HEK293 (cell line): ENCODE measurements around the gene SENP2.
A peak's percentile ranks its signal among the peaks of the same experiment; 100 is the strongest.

ENCODE experiments used
- CTCF ChIA-PET: fragments of 350-600 bp; formaldehyde crosslinking; extraction: SDS; loops from one replicate; lab custom pipeline; 2021; ENCODE audit warnings: antibody characterized with exemption; lab: Yijun Ruan, JAX
- POLR2A ChIA-PET: fragments of 300-600 bp; formaldehyde crosslinking; extraction: SDS; loops from one replicate; lab custom pipeline; 2020; ENCODE audit warnings: antibody characterized with exemption, inconsistent platforms; lab: Yijun Ruan, JAX
- H3K27ac ChIP-seq: fragments of 200-500 bp; sonication (Bioruptor generic); 2 replicates; pipeline ENCODE4 v1.5.1; 2014; ENCODE audit warnings: low read depth, low read length, control low read depth, inconsistent platforms; ENCODE audit errors: extremely low read depth
- H3K36me3 ChIP-seq, 2 experiments: fragments of 200-500 bp in 1 of 2; sonication (Bioruptor generic) in 1 of 2; 1 replicate in 1 of 2; 2 replicates in 1 of 2; pipeline ENCODE4 v1.5.1; 2014 to 2017; ENCODE audit warnings: inconsistent platforms in 2 of 2, low read length in 2 of 2; ENCODE audit not compliant: control insufficient read depth in 2 of 2, insufficient read depth in 1 of 2
- H3K4me1 ChIP-seq: fragments of 200-500 bp; sonication (Bioruptor generic); 2 replicates; pipeline ENCODE4 v1.5.1; 2014; ENCODE audit warnings: mild to moderate bottlenecking, low read length, inconsistent platforms; ENCODE audit not compliant: control insufficient read depth, insufficient read depth
- H3K4me3 ChIP-seq: 2 replicates; pipeline ENCODE4 v1.5.1; 2011; ENCODE audit warnings: low read depth, mild to moderate bottlenecking, control low read depth, low read length, moderate library complexity
- H3K9me3 ChIP-seq: fragments of 200-500 bp; sonication (Bioruptor generic); 2 replicates; pipeline ENCODE4 v1.5.1; 2014; ENCODE audit warnings: low read depth, low read length, inconsistent platforms; ENCODE audit not compliant: control insufficient read depth, insufficient read depth
- ATF2 ChIP-seq: fragments of 450-650 bp; formaldehyde crosslinking; IDR thresholded peaks from 2 replicates; pipeline ENCODE4 v1.5.1; 2016; ENCODE audit warnings: missing biosample characterization, missing genetic modification characterization, low read depth
- CTCF ChIP-seq: fragments of 450-650 bp; formaldehyde crosslinking; IDR thresholded peaks from 2 replicates; pipeline ENCODE4 v1.5.1; 2016; ENCODE audit warnings: missing biosample characterization, missing genetic modification characterization
- MZF1 ChIP-seq: fragments of 450-650 bp; formaldehyde crosslinking; IDR thresholded peaks from 2 replicates; pipeline ENCODE4 v1.5.1; 2017; ENCODE audit warnings: missing biosample characterization, missing genetic modification characterization, borderline replicate concordance
- OVOL3 ChIP-seq: fragments of 450-650 bp; formaldehyde crosslinking; IDR thresholded peaks from 2 replicates; pipeline ENCODE4 v1.5.1; 2016; ENCODE audit warnings: missing biosample characterization, missing genetic modification characterization
- SCRT1 ChIP-seq: fragments of 450-650 bp; formaldehyde crosslinking; IDR thresholded peaks from 2 replicates; pipeline ENCODE4 v1.5.1; 2016; ENCODE audit warnings: missing biosample characterization, missing genetic modification characterization, borderline replicate concordance
- SCRT2 ChIP-seq: fragments of 450-650 bp; formaldehyde crosslinking; IDR thresholded peaks from 2 replicates; pipeline ENCODE4 v1.5.1; 2016; ENCODE audit warnings: missing biosample characterization, missing genetic modification characterization
- WT1 ChIP-seq: fragments of 450-650 bp; formaldehyde crosslinking; IDR thresholded peaks from 2 replicates; pipeline ENCODE4 v1.5.1; 2016; ENCODE audit warnings: missing biosample characterization, missing genetic modification characterization
- ZBTB48 ChIP-seq: fragments of 450-650 bp; formaldehyde crosslinking; IDR thresholded peaks from 2 replicates; pipeline ENCODE4 v1.5.1; 2016; ENCODE audit warnings: missing biosample characterization, missing genetic modification characterization
- ZBTB7A ChIP-seq: fragments of 450-650 bp; formaldehyde crosslinking; IDR thresholded peaks from 2 replicates; pipeline ENCODE4 v1.5.1; 2016; ENCODE audit warnings: low read depth, missing biosample characterization, missing genetic modification characterization
- ZEB2 ChIP-seq: fragments of 450-650 bp; formaldehyde crosslinking; IDR thresholded peaks from 2 replicates; pipeline ENCODE4 v1.5.1; 2016; ENCODE audit warnings: missing biosample characterization, missing genetic modification characterization
- ZFP37 ChIP-seq: fragments of 450-650 bp; formaldehyde crosslinking; IDR thresholded peaks from 2 replicates; pipeline ENCODE4 v1.5.1; 2016; ENCODE audit warnings: missing biosample characterization, missing genetic modification characterization
- ZNF10 ChIP-seq: fragments of 450-650 bp; formaldehyde crosslinking; IDR thresholded peaks from 2 replicates; pipeline ENCODE4 v1.5.1; 2017; ENCODE audit warnings: missing biosample characterization, missing genetic modification characterization
- ZNF138 ChIP-seq: fragments of 450-650 bp; formaldehyde crosslinking; IDR thresholded peaks from 2 replicates; pipeline ENCODE4 v1.5.1; 2016; ENCODE audit warnings: missing biosample characterization, missing genetic modification characterization, borderline replicate concordance
- ZNF19 ChIP-seq: fragments of 450-650 bp; formaldehyde crosslinking; IDR thresholded peaks from 2 replicates; pipeline ENCODE4; 2016; ENCODE audit warnings: missing biosample characterization, missing genetic modification characterization, low read depth
- ZNF2 ChIP-seq: fragments of 450-650 bp; formaldehyde crosslinking; IDR thresholded peaks from 2 replicates; pipeline ENCODE4 v1.5.1; 2016; ENCODE audit warnings: missing biosample characterization, missing genetic modification characterization
- ZNF223 ChIP-seq: fragments of 450-650 bp; formaldehyde crosslinking; IDR thresholded peaks from 2 replicates; pipeline ENCODE4 v1.5.1; 2016; ENCODE audit warnings: missing biosample characterization, missing genetic modification characterization
- ZNF23 ChIP-seq: fragments of 450-650 bp; formaldehyde crosslinking; IDR thresholded peaks from 2 replicates; pipeline ENCODE4 v1.5.1; 2016; ENCODE audit warnings: missing biosample characterization, missing genetic modification characterization, borderline replicate concordance
- ZNF404 ChIP-seq: fragments of 450-650 bp; formaldehyde crosslinking; IDR thresholded peaks from 2 replicates; pipeline ENCODE4 v1.5.1; 2017; ENCODE audit warnings: missing biosample characterization, missing genetic modification characterization
- ZNF449 ChIP-seq: fragments of 450-650 bp; formaldehyde crosslinking; IDR thresholded peaks from 2 replicates; pipeline ENCODE4 v1.5.1; 2017; ENCODE audit warnings: missing biosample characterization, mild to moderate bottlenecking, missing genetic modification characterization, moderate library complexity
- ZNF514 ChIP-seq: fragments of 450-650 bp; formaldehyde crosslinking; IDR thresholded peaks from 2 replicates; pipeline ENCODE4 v1.5.1; 2016; ENCODE audit warnings: missing biosample characterization, missing genetic modification characterization
- ZNF544 ChIP-seq: fragments of 450-650 bp; formaldehyde crosslinking; IDR thresholded peaks from 2 replicates; pipeline ENCODE4 v1.5.0; 2017; ENCODE audit warnings: missing biosample characterization, missing genetic modification characterization
- ZNF558 ChIP-seq: fragments of 450-650 bp; formaldehyde crosslinking; IDR thresholded peaks from 2 replicates; pipeline ENCODE4 v1.5.1; 2016; ENCODE audit warnings: missing biosample characterization, missing genetic modification characterization
- ZNF610 ChIP-seq: fragments of 450-650 bp; formaldehyde crosslinking; IDR thresholded peaks from 2 replicates; pipeline ENCODE4 v1.5.1; 2016; ENCODE audit warnings: missing biosample characterization, missing genetic modification characterization, borderline replicate concordance
- ZNF658 ChIP-seq: fragments of 450-650 bp; formaldehyde crosslinking; IDR thresholded peaks from 2 replicates; pipeline ENCODE4; 2016; ENCODE audit warnings: missing biosample characterization, missing genetic modification characterization
- ZNF660 ChIP-seq: fragments of 450-650 bp; IDR thresholded peaks from 2 replicates; pipeline ENCODE4 v1.5.1; 2018; ENCODE audit warnings: missing biosample characterization, mild to moderate bottlenecking, missing genetic modification characterization
- ZNF670 ChIP-seq: fragments of 450-650 bp; formaldehyde crosslinking; IDR thresholded peaks from 2 replicates; pipeline ENCODE4 v1.5.1; 2016; ENCODE audit warnings: missing biosample characterization, missing genetic modification characterization, low read depth
- ZNF692 ChIP-seq: fragments of 450-650 bp; formaldehyde crosslinking; IDR thresholded peaks from 2 replicates; pipeline ENCODE4 v1.5.1; 2016; ENCODE audit warnings: missing biosample characterization, missing genetic modification characterization
- ZNF777 ChIP-seq: fragments of 450-650 bp; formaldehyde crosslinking; IDR thresholded peaks from 2 replicates; pipeline ENCODE4 v1.5.1; 2017; ENCODE audit warnings: missing biosample characterization, missing genetic modification characterization, borderline replicate concordance

SENP2 gene

GRCh38 chr3:185575108-185575869, 10.8 kb upstream of the SENP2 start (continued):
- TF ChIP-seq SCRT1 (tag by site-specific recombination) (peak; percentile 97), ZNF660 (tag by site-specific recombination) (peak; percentile 52; the same call in 1 of the 2 replicates), ZBTB48 (tag by site-specific recombination) (0 out of 2 replicates have a peak, but pooled peaks have one; percentile 25), ZEB2 (peak; percentile 54; the same call in 1 of the 2 replicates), ZNF558 (peak; percentile 31; the same call in 1 of the 2 replicates), CTCF (tag by site-specific recombination) (peak; percentile 55), WT1 (tag by site-specific recombination) (peak; percentile 81), ZNF2 (tag by site-specific recombination) (peak; percentile 87)

GRCh38 chr3:185582236-185582635, 3.9 kb upstream of the SENP2 start:
- ChIA-PET CTCF (no interaction called here), POLR2A (no interaction called here)
- no peaks in the 10 kb centered on the region for H3K4me1 ChIP-seq
- no peaks in the 10 kb centered on the region for H3K36me3 ChIP-seq
- no peak overlapping the region for H3K4me3 ChIP-seq
- no peak for TF ChIP-seq OVOL3 (tag by site-specific recombination)
- no peak for TF ChIP-seq ZNF10
- TF ChIP-seq ZNF449 (tag by site-specific recombination): no peak
- TF ChIP-seq ZNF660 (tag by site-specific recombination): no peak
- TF ChIP-seq ZNF610 (tag by site-specific recombination): no peak
- no peak for TF ChIP-seq ZNF544 (tag by site-specific recombination)
- TF ChIP-seq ZBTB7A (tag by site-specific recombination): no peak
- TF ChIP-seq ZNF514 (tag by site-specific recombination): no peak
- TF ChIP-seq ZNF404 (tag by site-specific recombination): no peak
- TF ChIP-seq SCRT2: no peak
- no peak for TF ChIP-seq ZFP37
- TF ChIP-seq ZNF23 (tag by site-specific recombination): no peak
- TF ChIP-seq ZNF223: no peak
- TF ChIP-seq ZNF777: no peak
- H3K27ac ChIP-seq: no peak overlapping the region
- H3K9me3 ChIP-seq: no peaks in the 10 kb centered on the region

GRCh38 chr3:185582871-185583270, 3.2 kb upstream of the SENP2 start:
- Histone ChIP-seq H3K4me3 (no peak overlapping the region), H3K36me3 (no peaks in the 10 kb centered on the region), H3K27ac (no peak overlapping the region), H3K9me3 (no peaks in the 10 kb centered on the region), H3K4me1 (no peaks in the 10 kb centered on the region)
- ChIA-PET POLR2A (no interaction called here), CTCF (no interaction called here)
- TF ChIP-seq ZNF138 (tag by site-specific recombination) (no peak), ZNF692 (tag by site-specific recombination) (no peak), ZNF670 (no peak), ZNF19 (no peak), MZF1 (tag by site-specific recombination) (no peak), ZNF658 (no peak), ATF2 (tag by site-specific recombination) (no peak)
